Neural progenitor cell (in vitro differentiated cells): ENCODE measurements around the gene GPR61.

Source experiments
- CTCF ChIP-seq: fragments of 200-600 bp; sonication (generic); IDR thresholded peaks from 2 replicates; pipeline ENCODE4 v1.5.1; 2017; ENCODE audit warnings: antibody characterized with exemption, mild to moderate bottlenecking
- EZH2 ChIP-seq: fragments of 200-600 bp; sonication (generic); IDR thresholded peaks from 2 replicates; pipeline ENCODE4 v1.6.1; 2017; ENCODE audit warnings: antibody characterized with exemption, mild to moderate bottlenecking, moderate library complexity
- EZH2phosphoT487 ChIP-seq: fragments of 200-600 bp; sonication (generic); IDR thresholded peaks from 2 replicates; pipeline ENCODE4 v1.6.1; 2017; ENCODE audit warnings: antibody characterized with exemption

GRCh38 chr1:109530457-109531087 lies 9.1 kb upstream of the GPR61 start:
- TF ChIP-seq EZH2 = no peak
- TF ChIP-seq CTCF = no peak
- no peak for TF ChIP-seq EZH2phosphoT487
